OCI-LY1 (cell line): ENCODE results near the gene GUCY1A2.

Experiments
- CTCF ChIP-seq: fragments of 200-600 bp; sonication (generic), shearing (Covaris generic); IDR thresholded peaks from 2 replicates; pipeline ENCODE4 v1.5.1; 2017; ENCODE audit warnings: mild to moderate bottlenecking, antibody characterized with exemption, low read length, moderate library complexity, mixed read lengths
- EZH2 ChIP-seq: fragments of 200-600 bp; sonication (generic), shearing (Covaris generic); IDR thresholded peaks from 2 replicates; pipeline ENCODE4 v1.8.0; 2017; ENCODE audit warnings: borderline replicate concordance, mixed run types, mild to moderate bottlenecking, antibody characterized with exemption, low read length, moderate library complexity, mixed read lengths

- TF ChIP-seq CTCF (no peak), EZH2 (no peak)
These were observed 25.1 kb upstream of the GUCY1A2 start for GRCh38 chr11:107043242-107044006.
